HepG2 (cell line): ENCODE data around the gene ATP6V0D1. TPM values are rescaled to one million over a fixed set of nuclear protein-coding genes. Genes with fewer than 3 reads are reported as not detected.
A peak's percentile ranks its signal among the peaks of the same experiment; 100 is the strongest.

ENCODE experiments used
- CBFB ChIP-seq: sonication (generic); formaldehyde crosslinking; IDR thresholded peaks from 2 replicates; pipeline ENCODE4 v1.4.0; 2020; ENCODE audit warnings: missing genetic modification reagents
- GABPB1 ChIP-seq: IDR thresholded peaks from 2 replicates; pipeline ENCODE4 v1.6.1; 2016; ENCODE audit warnings: mild to moderate bottlenecking, missing genetic modification reagents, moderate library complexity, missing compliant biosample characterization
- HNRNPLL ChIP-seq: fragments of 200-400 bp; formaldehyde crosslinking; IDR thresholded peaks from 2 replicates; pipeline ENCODE4 v1.6.1; 2017; ENCODE audit warnings: mild to moderate bottlenecking, low read depth, low read length; ENCODE audit not compliant: poor library complexity, severe bottlenecking
- MAFG ChIP-seq: sonication (generic); formaldehyde crosslinking; IDR thresholded peaks from 2 replicates; pipeline ENCODE4 v1.5.1; 2020; ENCODE audit warnings: mild to moderate bottlenecking, missing genetic modification reagents
- NR1H2 ChIP-seq: sonication (generic); formaldehyde crosslinking; IDR thresholded peaks from 2 replicates; pipeline ENCODE4 v1.8.1; 2022; ENCODE audit warnings: low read depth, missing genetic modification reagents, borderline replicate concordance
- POLR2A ChIP-seq, 2 experiments: IDR thresholded peaks; 2 replicates each; pipeline ENCODE4 v1.6.1; 2011; ENCODE audit warnings: low read depth in 2 of 2, low read length in 2 of 2, mild to moderate bottlenecking in 1 of 2, moderate library complexity in 1 of 2; ENCODE audit not compliant: insufficient read depth in 1 of 2
- POLR2G ChIP-seq: fragments of 200-400 bp; formaldehyde crosslinking; IDR thresholded peaks from 2 replicates; pipeline ENCODE4 v1.6.1; 2018; ENCODE audit warnings: mild to moderate bottlenecking, low read depth, low read length, moderate library complexity
- REPIN1 ChIP-seq: sonication (generic); formaldehyde crosslinking; IDR thresholded peaks from 2 replicates; pipeline ENCODE4 v1.8.0; 2022; ENCODE audit warnings: missing genetic modification reagents, low read depth, mild to moderate bottlenecking, borderline replicate concordance
- ZFP90 ChIP-seq: sonication (generic); formaldehyde crosslinking; IDR thresholded peaks from 2 replicates; pipeline ENCODE4 v1.8.0; 2022; ENCODE audit warnings: missing genetic modification reagents, mild to moderate bottlenecking, inconsistent platforms, borderline replicate concordance
- ZNF205 ChIP-seq: IDR thresholded peaks from 2 replicates; pipeline ENCODE4 v1.6.1; 2018; ENCODE audit warnings: missing biosample characterization, missing genetic modification reagents
- ZNF34 ChIP-seq: sonication (generic); formaldehyde crosslinking; IDR thresholded peaks from 2 replicates; pipeline ENCODE4 v1.4.0; 2020; ENCODE audit warnings: mild to moderate bottlenecking, missing genetic modification reagents, borderline replicate concordance
- ZNF781 ChIP-seq: sonication (generic); formaldehyde crosslinking; IDR thresholded peaks from 2 replicates; pipeline ENCODE4 v1.5.1; 2020; ENCODE audit warnings: borderline replicate concordance, mild to moderate bottlenecking, missing genetic modification reagents; ENCODE audit errors: not compliant biosample characterization
- polyA plus RNA-seq, 8 experiments: library from polyadenylated mRNA; depleted of rRNA in 3 of 8; stranded (reverse) in 7 of 8; unstranded in 1 of 8; fragments of >200 nt; fragmentation: Illumina TruSeq in 4 of 8; extraction: Trizol in 4 of 8; gene quantifications; 2 replicates each; pipeline versions ENCODE4 v1.2.1 to v1.2.3, GENCODE V29; 2011 to 2016; ENCODE audit warnings: low read depth in 4 of 8, missing spikeins in 1 of 8, mixed read lengths in 1 of 8; ENCODE audit not compliant: insufficient read depth in 1 of 8
- total RNA-seq, 5 experiments: library from RNA; depleted of rRNA; stranded (reverse); fragments of >200 nt; fragmentation: Illumina TruSeq; extraction: Trizol; gene quantifications; 2 replicates each; pipeline ENCODE4 v1.2.3, GENCODE V29; 2016; ENCODE audit warnings: low read depth in 1 of 5
- TF ChIP-seq, protein P1 (sequence below): sonication (generic); formaldehyde crosslinking; IDR thresholded peaks from 2 replicates; pipeline ENCODE4 v1.4.0; 2020; ENCODE audit warnings: mild to moderate bottlenecking, missing genetic modification reagents
- TF ChIP-seq, protein P2 (sequence below): sonication (generic); formaldehyde crosslinking; IDR thresholded peaks from 2 replicates; pipeline ENCODE4 v1.4.0; 2020; ENCODE audit warnings: missing genetic modification reagents, borderline replicate concordance
- TF ChIP-seq, protein P3 (sequence below): sonication (generic); formaldehyde crosslinking; IDR thresholded peaks from 2 replicates; pipeline ENCODE4 v1.4.0; 2020; ENCODE audit warnings: missing genetic modification reagents, borderline replicate concordance
- TF ChIP-seq, protein P4 (sequence below): sonication (generic); formaldehyde crosslinking; IDR thresholded peaks from 2 replicates; pipeline ENCODE4 v1.4.0; 2020; ENCODE audit warnings: missing genetic modification reagents, borderline replicate concordance
- TF ChIP-seq, protein P5 (sequence below): sonication (generic); formaldehyde crosslinking; IDR thresholded peaks from 2 replicates; pipeline ENCODE4 v1.4.0; 2020; ENCODE audit warnings: missing genetic modification reagents

The ATP6V0D1 gene
- total and polyA plus RNA-seq, 2 of the 13 experiments (the other 11 are each of a cell fraction or from before 2014, with no cell fraction given): 51.1 to 61.3 TPM

DNA sequence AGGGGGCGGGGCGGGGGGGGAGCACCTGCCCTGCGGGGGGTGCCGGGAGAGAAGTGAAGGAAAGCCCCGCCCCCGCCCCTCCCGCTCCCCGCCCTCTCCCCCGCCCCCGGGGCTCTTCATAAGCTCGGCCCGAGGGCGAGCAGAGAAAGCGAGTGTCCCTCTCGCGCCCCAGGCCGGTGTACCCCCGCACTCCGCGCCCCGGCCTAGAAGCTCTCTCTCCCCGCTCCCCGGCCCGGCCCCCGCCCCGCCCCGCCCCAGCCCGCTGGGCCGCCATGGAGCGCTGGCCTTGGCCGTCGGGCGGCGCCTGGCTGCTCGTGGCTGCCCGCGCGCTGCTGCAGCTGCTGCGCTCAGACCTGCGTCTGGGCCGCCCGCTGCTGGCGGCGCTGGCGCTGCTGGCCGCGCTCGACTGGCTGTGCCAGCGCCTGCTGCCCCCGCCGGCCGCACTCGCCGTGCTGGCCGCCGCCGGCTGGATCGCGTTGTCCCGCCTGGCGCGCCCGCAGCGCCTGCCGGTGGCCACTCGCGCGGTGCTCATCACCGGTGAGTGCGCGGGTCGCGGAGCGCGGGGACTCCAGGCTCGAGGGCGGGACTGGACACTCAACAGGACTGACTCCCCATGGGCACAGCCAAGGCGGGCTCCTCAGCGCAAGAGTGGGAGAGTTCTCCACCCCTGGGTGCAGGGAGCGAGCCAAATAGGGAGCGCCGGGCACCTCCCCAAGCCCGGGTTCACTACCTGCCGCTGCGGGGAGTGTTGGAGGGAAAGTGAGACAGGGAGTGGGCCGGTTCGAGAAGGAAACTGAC is 49.8 kb downstream of the ATP6V0D1 start, which contains the start of gene HSD11B2 (continued):
- TF ChIP-seq, protein P1, sequence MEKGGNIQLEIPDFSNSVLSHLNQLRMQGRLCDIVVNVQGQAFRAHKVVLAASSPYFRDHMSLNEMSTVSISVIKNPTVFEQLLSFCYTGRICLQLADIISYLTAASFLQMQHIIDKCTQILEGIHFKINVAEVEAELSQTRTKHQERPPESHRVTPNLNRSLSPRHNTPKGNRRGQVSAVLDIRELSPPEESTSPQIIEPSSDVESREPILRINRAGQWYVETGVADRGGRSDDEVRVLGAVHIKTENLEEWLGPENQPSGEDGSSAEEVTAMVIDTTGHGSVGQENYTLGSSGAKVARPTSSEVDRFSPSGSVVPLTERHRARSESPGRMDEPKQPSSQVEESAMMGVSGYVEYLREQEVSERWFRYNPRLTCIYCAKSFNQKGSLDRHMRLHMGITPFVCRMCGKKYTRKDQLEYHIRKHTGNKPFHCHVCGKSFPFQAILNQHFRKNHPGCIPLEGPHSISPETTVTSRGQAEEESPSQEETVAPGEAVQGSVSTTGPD: no peak
- TF ChIP-seq CBFB (CRISPR knock-in tag) (no peak), ZNF781 (no peak), NR1H2 (CRISPR knock-in tag) (no peak), HNRNPLL (peak; percentile 77), ZNF205 (CRISPR knock-in tag) (no peak), REPIN1 (CRISPR knock-in tag) (peak; percentile 8; the same call in 1 of the 2 replicates), ZFP90 (0 out of 2 replicates have a peak, but pooled peaks have one; percentile 31), POLR2G (peak; percentile 66), POLR2A (IDR thresholded peaks at IDR 0.05; ENCODE audit: insufficient read depth in 1 of 2, low read depth in 2 of 2, low read length in 2 of 2) (peak; percentile 66 to 91), MAFG (CRISPR knock-in tag) (0 out of 2 replicates have a peak, but pooled peaks have one; percentile 5), GABPB1 (no peak; the same call in 1 of the 2 replicates), ZNF34 (CRISPR knock-in tag) (no peak)
- TF ChIP-seq, protein P2, sequence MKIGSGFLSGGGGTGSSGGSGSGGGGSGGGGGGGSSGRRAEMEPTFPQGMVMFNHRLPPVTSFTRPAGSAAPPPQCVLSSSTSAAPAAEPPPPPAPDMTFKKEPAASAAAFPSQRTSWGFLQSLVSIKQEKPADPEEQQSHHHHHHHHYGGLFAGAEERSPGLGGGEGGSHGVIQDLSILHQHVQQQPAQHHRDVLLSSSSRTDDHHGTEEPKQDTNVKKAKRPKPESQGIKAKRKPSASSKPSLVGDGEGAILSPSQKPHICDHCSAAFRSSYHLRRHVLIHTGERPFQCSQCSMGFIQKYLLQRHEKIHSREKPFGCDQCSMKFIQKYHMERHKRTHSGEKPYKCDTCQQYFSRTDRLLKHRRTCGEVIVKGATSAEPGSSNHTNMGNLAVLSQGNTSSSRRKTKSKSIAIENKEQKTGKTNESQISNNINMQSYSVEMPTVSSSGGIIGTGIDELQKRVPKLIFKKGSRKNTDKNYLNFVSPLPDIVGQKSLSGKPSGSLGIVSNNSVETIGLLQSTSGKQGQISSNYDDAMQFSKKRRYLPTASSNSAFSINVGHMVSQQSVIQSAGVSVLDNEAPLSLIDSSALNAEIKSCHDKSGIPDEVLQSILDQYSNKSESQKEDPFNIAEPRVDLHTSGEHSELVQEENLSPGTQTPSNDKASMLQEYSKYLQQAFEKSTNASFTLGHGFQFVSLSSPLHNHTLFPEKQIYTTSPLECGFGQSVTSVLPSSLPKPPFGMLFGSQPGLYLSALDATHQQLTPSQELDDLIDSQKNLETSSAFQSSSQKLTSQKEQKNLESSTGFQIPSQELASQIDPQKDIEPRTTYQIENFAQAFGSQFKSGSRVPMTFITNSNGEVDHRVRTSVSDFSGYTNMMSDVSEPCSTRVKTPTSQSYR: no peak
- TF ChIP-seq, protein P3, sequence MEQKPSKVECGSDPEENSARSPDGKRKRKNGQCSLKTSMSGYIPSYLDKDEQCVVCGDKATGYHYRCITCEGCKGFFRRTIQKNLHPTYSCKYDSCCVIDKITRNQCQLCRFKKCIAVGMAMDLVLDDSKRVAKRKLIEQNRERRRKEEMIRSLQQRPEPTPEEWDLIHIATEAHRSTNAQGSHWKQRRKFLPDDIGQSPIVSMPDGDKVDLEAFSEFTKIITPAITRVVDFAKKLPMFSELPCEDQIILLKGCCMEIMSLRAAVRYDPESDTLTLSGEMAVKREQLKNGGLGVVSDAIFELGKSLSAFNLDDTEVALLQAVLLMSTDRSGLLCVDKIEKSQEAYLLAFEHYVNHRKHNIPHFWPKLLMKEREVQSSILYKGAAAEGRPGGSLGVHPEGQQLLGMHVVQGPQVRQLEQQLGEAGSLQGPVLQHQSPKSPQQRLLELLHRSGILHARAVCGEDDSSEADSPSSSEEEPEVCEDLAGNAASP (CRISPR knock-in tag): no peak
- TF ChIP-seq, protein P4, sequence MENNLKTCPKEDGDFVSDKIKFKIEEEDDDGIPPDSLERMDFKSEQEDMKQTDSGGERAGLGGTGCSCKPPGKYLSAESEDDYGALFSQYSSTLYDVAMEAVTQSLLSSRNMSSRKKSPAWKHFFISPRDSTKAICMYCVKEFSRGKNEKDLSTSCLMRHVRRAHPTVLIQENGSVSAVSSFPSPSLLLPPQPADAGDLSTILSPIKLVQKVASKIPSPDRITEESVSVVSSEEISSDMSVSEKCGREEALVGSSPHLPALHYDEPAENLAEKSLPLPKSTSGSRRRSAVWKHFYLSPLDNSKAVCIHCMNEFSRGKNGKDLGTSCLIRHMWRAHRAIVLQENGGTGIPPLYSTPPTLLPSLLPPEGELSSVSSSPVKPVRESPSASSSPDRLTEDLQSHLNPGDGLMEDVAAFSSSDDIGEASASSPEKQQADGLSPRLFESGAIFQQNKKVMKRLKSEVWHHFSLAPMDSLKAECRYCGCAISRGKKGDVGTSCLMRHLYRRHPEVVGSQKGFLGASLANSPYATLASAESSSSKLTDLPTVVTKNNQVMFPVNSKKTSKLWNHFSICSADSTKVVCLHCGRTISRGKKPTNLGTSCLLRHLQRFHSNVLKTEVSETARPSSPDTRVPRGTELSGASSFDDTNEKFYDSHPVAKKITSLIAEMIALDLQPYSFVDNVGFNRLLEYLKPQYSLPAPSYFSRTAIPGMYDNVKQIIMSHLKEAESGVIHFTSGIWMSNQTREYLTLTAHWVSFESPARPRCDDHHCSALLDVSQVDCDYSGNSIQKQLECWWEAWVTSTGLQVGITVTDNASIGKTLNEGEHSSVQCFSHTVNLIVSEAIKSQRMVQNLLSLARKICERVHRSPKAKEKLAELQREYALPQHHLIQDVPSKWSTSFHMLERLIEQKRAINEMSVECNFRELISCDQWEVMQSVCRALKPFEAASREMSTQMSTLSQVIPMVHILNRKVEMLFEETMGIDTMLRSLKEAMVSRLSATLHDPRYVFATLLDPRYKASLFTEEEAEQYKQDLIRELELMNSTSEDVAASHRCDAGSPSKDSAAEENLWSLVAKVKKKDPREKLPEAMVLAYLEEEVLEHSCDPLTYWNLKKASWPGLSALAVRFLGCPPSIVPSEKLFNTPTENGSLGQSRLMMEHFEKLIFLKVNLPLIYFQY (CRISPR knock-in tag): 0 out of 2 replicates have a peak, but pooled peaks have one; percentile 22
- TF ChIP-seq, protein P5, sequence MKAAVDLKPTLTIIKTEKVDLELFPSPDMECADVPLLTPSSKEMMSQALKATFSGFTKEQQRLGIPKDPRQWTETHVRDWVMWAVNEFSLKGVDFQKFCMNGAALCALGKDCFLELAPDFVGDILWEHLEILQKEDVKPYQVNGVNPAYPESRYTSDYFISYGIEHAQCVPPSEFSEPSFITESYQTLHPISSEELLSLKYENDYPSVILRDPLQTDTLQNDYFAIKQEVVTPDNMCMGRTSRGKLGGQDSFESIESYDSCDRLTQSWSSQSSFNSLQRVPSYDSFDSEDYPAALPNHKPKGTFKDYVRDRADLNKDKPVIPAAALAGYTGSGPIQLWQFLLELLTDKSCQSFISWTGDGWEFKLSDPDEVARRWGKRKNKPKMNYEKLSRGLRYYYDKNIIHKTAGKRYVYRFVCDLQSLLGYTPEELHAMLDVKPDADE (CRISPR knock-in tag): 0 out of 2 replicates have a peak, but pooled peaks have one; percentile 25
